Smooth muscle cell (in vitro differentiated cells): ENCODE results near the gene THAP4. TPM values are rescaled to one million over a fixed set of nuclear protein-coding genes. Genes with fewer than 3 reads are reported as not detected.

Source experiments
- DNase-seq: peaks from one replicate; lab custom pipeline; 2025; ENCODE audit not compliant: unreplicated experiment; lab: John Stamatoyannopoulos, UW
- H2AFZ ChIP-seq: fragments of 200-600 bp; sonication (generic); 2 replicates; pipeline ENCODE4 v1.6.0; 2016; ENCODE audit warnings: antibody characterized with exemption, low read depth, mild to moderate bottlenecking
- H3F3A ChIP-seq: fragments of 200-600 bp; sonication (generic); 2 replicates; pipeline ENCODE4 v1.6.0; 2017; ENCODE audit warnings: antibody characterized with exemption, low read depth
- H3K27ac ChIP-seq: fragments of 200-600 bp; sonication (generic); 2 replicates; pipeline ENCODE4 v1.5.1; 2016; ENCODE audit warnings: low read depth, mild to moderate bottlenecking
- H3K27me3 ChIP-seq: fragments of 200-600 bp; sonication (generic); 2 replicates; pipeline ENCODE4 v1.6.1; 2016; ENCODE audit warnings: low read depth, mild to moderate bottlenecking
- H3K36me3 ChIP-seq: fragments of 200-600 bp; sonication (generic); 2 replicates; pipeline ENCODE4 v1.5.1; 2016; ENCODE audit warnings: low read depth
- H3K4me1 ChIP-seq: fragments of 200-600 bp; sonication (generic); 2 replicates; pipeline ENCODE4 v1.5.1; 2016; ENCODE audit warnings: low read depth
- H3K4me2 ChIP-seq: fragments of 200-600 bp; sonication (generic); 2 replicates; pipeline ENCODE4 v1.6.0; 2016; ENCODE audit warnings: mild to moderate bottlenecking
- H3K4me3 ChIP-seq: fragments of 200-600 bp; sonication (generic); 2 replicates; pipeline ENCODE4 v1.5.1; 2016; ENCODE audit warnings: mild to moderate bottlenecking
- H3K79me2 ChIP-seq: fragments of 200-600 bp; sonication (generic); 2 replicates; pipeline ENCODE4 v1.6.0; 2016; ENCODE audit warnings: low read depth, mild to moderate bottlenecking
- H3K9ac ChIP-seq: fragments of 200-600 bp; sonication (generic); 2 replicates; pipeline ENCODE4 v1.6.0; 2016; ENCODE audit warnings: low read depth
- H3K9me3 ChIP-seq: fragments of 200-600 bp; sonication (generic); replicated peaks from 2 replicates; pipeline ENCODE4 v1.5.1; 2016; ENCODE audit warnings: low read depth
- H4K20me1 ChIP-seq: fragments of 200-600 bp; sonication (generic); 2 replicates; pipeline ENCODE4 v1.6.0; 2016; ENCODE audit warnings: low read depth
- CTCF ChIP-seq: fragments of 200-600 bp; sonication (generic); IDR thresholded peaks from 2 replicates; pipeline ENCODE4 v1.5.1; 2017; ENCODE audit warnings: borderline replicate concordance, mild to moderate bottlenecking, antibody characterized with exemption; ENCODE audit not compliant: insufficient read depth, poor library complexity, severe bottlenecking
- WGBS: methylation state at CpG from one replicate; pipeline ENCODE4 v1.1.7; 2016; ENCODE audit warnings: low lambda C conversion rate; 5-methylcytosine and 5-hydroxymethylcytosine counted together
- polyA plus RNA-seq: library from polyadenylated mRNA; unstranded; fragments of >200 nt; fragmentation: Nextera tagmentation; extraction: Ambion mirVana; gene quantifications from 2 replicates; pipeline ENCODE4 v1.2.1, GENCODE V29; 2016
- total RNA-seq: library from RNA; depleted of rRNA; stranded (reverse); fragments of >200 nt; gene quantifications from 2 replicates; pipeline ENCODE4 v1.2.3, GENCODE V29; 2014

Gene THAP4
- total and polyA plus RNA-seq, 2 experiments from 2014 or later, result 23.1 to 38.8 TPM

DNA sequence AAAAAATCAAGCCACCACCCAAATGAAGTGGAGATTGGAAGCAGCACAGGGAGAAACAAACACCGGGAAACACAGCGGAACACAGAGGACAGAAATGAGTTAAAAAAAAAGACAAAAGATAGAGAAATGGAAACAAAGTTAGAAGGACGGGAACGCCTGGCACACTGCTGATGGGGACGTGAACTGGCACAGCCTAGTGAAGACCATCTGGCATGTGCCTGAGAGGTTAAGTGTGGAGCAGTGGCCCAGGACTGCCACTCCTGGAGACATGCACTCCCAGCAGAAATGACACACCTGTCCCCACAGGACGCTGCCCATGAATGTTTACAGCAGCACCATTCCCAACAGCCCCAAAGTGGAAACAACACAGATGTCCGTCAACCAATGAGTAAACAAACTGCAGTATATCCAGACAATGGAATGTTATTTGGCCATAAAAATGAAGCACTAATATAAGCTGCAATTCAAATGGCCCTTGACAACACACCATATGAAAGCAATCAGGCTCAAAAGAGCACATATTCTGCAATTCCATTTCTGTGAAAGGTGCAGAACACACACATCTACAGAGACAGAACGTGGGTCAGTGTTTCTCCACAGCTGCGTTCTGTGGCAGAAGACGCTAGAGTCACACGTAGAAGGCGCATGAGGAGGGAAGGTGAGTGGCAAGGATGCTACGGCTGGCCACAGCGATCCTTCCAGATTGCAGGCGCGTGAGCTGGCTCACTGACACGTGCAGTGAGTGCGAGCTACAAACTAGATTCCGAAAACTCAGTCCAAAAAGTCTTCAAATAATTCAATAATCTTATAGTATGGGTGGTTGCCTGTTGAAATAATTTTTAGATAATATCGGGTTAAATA, 24.6 kb downstream of the THAP4 start:
- Histone ChIP-seq H3K4me1 (peaks cover 5% of the 10 kb centered on the region), H3K27me3 (no peaks in the 10 kb centered on the region), H3K9me3 (no peaks in the 10 kb centered on the region), H3K4me2 (no peak overlapping the region), H3K9ac (no peak overlapping the region), H3K36me3 (no peaks in the 10 kb centered on the region), H3K4me3 (no peak overlapping the region), H2AFZ (no peak overlapping the region), H4K20me1 (peaks cover 25% of the 10 kb centered on the region), H3K79me2 (peaks cover 44% of the 10 kb centered on the region), H3F3A (peaks cover 5% of the 10 kb centered on the region), H3K27ac (no peak overlapping the region)
- DNase-seq, result no peak
- WGBS, result 95% methylated on average over 20 of the region's 20 CpGs
- TF ChIP-seq CTCF, result no peak

GRCh38 chr2:241611062-241611461, 25.9 kb downstream of the THAP4 start:
- Histone ChIP-seq H3K27ac (peak overlapping the region; percentile 83), H3K4me2 (peak overlapping the region; percentile 96), H2AFZ (no peak overlapping the region), H3K4me3 (no peak overlapping the region), H4K20me1 (peaks cover 12% of the 10 kb centered on the region), H3K9me3 (no peaks in the 10 kb centered on the region), H3K27me3 (no peaks in the 10 kb centered on the region), H3K4me1 (peaks cover 5% of the 10 kb centered on the region), H3F3A (peaks cover 5% of the 10 kb centered on the region), H3K79me2 (peaks cover 34% of the 10 kb centered on the region), H3K9ac (peak overlapping the region; percentile 76), H3K36me3 (no peaks in the 10 kb centered on the region)
- WGBS, result 98% methylated on average over 10 of the region's 13 CpGs
- DNase-seq, result no peak
- no peak for TF ChIP-seq CTCF

DNA sequence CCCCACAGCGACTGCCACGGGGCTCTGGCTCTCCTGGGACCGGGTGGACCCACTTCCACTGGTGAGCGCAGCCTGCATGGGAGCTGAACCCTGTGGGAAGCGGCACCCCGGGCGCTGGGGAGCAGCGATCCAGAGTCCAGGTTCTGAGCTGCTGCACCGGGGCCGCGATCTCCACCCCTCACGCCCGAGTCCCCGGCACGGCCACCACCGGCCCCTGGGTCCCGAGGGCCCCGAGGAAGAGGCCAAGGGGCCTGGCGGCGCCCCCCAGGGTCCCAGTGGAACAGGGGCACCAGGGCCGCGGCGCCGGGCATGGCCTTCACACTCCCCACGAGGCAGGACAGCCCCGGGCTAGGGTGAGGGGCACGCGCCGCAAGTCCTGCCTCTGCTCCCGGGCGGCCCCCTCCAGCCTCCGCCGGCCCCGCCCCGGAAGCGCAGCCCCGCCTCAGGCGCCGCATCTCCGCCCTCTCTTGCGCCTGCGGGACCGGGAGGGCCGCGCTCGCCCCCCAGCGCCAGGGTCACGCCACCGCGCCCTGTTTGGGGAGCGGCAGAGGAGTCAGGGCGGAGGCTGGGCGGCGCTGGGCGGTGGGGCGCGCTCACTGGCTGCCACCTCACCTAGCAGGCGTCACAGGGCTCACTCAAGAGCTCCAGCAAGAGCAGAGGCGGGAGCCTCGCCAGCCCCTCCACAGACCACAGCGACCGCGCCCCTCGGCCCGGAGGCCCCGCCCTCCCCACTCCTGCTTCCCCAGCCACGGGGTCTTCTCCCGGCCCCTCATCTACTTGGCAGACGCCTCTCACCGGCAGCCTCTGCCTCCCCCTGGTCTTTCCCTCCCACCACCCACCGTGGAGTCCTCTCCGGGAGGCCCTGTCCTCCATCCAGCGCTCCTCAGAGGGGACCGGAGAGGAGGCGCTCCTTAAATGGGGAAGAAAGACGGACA, 26.8 kb downstream of the THAP4 start:
- TF ChIP-seq CTCF, result peak; percentile 61
- no peaks in the 10 kb centered on the region for H3K36me3 ChIP-seq
- H3K79me2 ChIP-seq, result peaks cover 25% of the 10 kb centered on the region

More for the DNA sequence above, 26.8 kb downstream of the THAP4 start:
- Histone ChIP-seq H3K4me1 (peaks cover 5% of the 10 kb centered on the region), H3K27me3 (no peaks in the 10 kb centered on the region), H3K4me3 (peak overlapping the region; percentile 53), H3K9me3 (no peaks in the 10 kb centered on the region), H2AFZ (peak overlapping the region; percentile 92), H3K4me2 (peak overlapping the region; percentile 96), H3K27ac (peak overlapping the region; percentile 83), H3F3A (peaks cover 5% of the 10 kb centered on the region), H4K20me1 (peaks cover 11% of the 10 kb centered on the region), H3K9ac (peak overlapping the region; percentile 76)
- peak; percentile 75 for DNase-seq
- 16% methylated on average over 30 of the region's 76 CpGs for WGBS
